ENCODE data around the gene MOG.
A peak's percentile ranks its signal among the peaks of the same experiment; 100 is the strongest.

MOG gene

GRCh38 chr6:29705389-29706231, 48.7 kb downstream of the MOG start:
- peaks cover 1% of the 10 kb centered on the region for H3K9me3 ChIP-seq (ENCODE audit: insufficient read depth, low read depth, low read length)

GRCh38 chr6:29708432-29709179, 51.7 kb downstream of the MOG start:
- Histone ChIP-seq H3K14ac (ENCODE audit: low read length) (no peak overlapping the region), H2BK120ac (ENCODE audit: insufficient read depth, low read length, poor library complexity) (no peak overlapping the region), H3K9ac (ENCODE audit: low read length) (no peak overlapping the region), H4K12ac (ENCODE audit: low read depth, low read length) (no peak overlapping the region), H3K4me3 (ENCODE audit: low read depth, low read length) (no peak overlapping the region), H3K4me2 (ENCODE audit: low read length) (no peak overlapping the region), H3K27me3 (ENCODE audit: insufficient read depth, low read length) (no peaks in the 10 kb centered on the region), H2AK5ac (ENCODE audit: low read length) (no peak overlapping the region), H2AFZ (ENCODE audit: insufficient read depth, low read length, poor library complexity) (no peak overlapping the region), H3K36me3 (ENCODE audit: control insufficient read depth in 1 of 2, insufficient read depth in 2 of 2, low read length in 2 of 2) (no peaks in the 10 kb centered on the region), H3K79me2 (ENCODE audit: control insufficient read depth, insufficient read depth, low read length, poor library complexity) (no peaks in the 10 kb centered on the region), H4K8ac (ENCODE audit: low read depth, low read length) (no peak overlapping the region), H3K4ac (ENCODE audit: low read depth, low read length) (no peak overlapping the region), H2BK5ac (ENCODE audit: low read depth, low read length, poor library complexity) (no peak overlapping the region), H3K23ac (ENCODE audit: low read length) (no peak overlapping the region), H3K27ac (ENCODE audit: low read depth, low read length) (no peak overlapping the region), H3K9me3 (ENCODE audit: insufficient read depth, low read depth, low read length) (peaks cover 1% of the 10 kb centered on the region), H4K91ac (ENCODE audit: low read depth, low read length) (no peak overlapping the region), H2BK12ac (ENCODE audit: low read length) (no peak overlapping the region), H3K18ac (ENCODE audit: low read length) (no peak overlapping the region), H3K4me1 (ENCODE audit: control insufficient read depth in 1 of 2, insufficient read depth in 2 of 2, low read length in 2 of 2) (no peaks in the 10 kb centered on the region), H3K79me1 (ENCODE audit: low read length) (no peaks in the 10 kb centered on the region)
- WGBS (ENCODE audit: extremely low coverage, insufficient coverage, insufficient read length), result no CpG with 5 or more reads among the region's 11 CpGs
- DNase-seq, result no peak

More at GRCh38 chr6:29705389-29706231, 48.7 kb downstream of the MOG start:
- Histone ChIP-seq H2AK5ac (ENCODE audit: low read length) (no peak overlapping the region), H3K27ac (ENCODE audit: low read depth, low read length) (no peak overlapping the region), H3K4me1 (ENCODE audit: control insufficient read depth in 1 of 2, insufficient read depth in 2 of 2, low read length in 2 of 2) (no peaks in the 10 kb centered on the region), H2AFZ (ENCODE audit: insufficient read depth, low read length, poor library complexity) (no peak overlapping the region), H3K27me3 (ENCODE audit: insufficient read depth, low read length) (no peaks in the 10 kb centered on the region), H4K12ac (ENCODE audit: low read depth, low read length) (no peak overlapping the region), H3K79me2 (ENCODE audit: control insufficient read depth, insufficient read depth, low read length, poor library complexity) (no peaks in the 10 kb centered on the region), H3K23ac (ENCODE audit: low read length) (no peak overlapping the region), H3K36me3 (ENCODE audit: control insufficient read depth in 1 of 2, insufficient read depth in 2 of 2, low read length in 2 of 2) (no peaks in the 10 kb centered on the region), H3K4me2 (ENCODE audit: low read length) (no peak overlapping the region), H4K91ac (ENCODE audit: low read depth, low read length) (no peak overlapping the region), H2BK12ac (ENCODE audit: low read length) (no peak overlapping the region), H2BK120ac (ENCODE audit: insufficient read depth, low read length, poor library complexity) (no peak overlapping the region), H3K18ac (ENCODE audit: low read length) (no peak overlapping the region), H4K8ac (ENCODE audit: low read depth, low read length) (no peak overlapping the region), H3K4me3 (ENCODE audit: low read depth, low read length) (no peak overlapping the region), H2BK5ac (ENCODE audit: low read depth, low read length, poor library complexity) (no peak overlapping the region), H3K79me1 (ENCODE audit: low read length) (no peaks in the 10 kb centered on the region), H3K9ac (ENCODE audit: low read length) (no peak overlapping the region), H3K14ac (ENCODE audit: low read length) (no peak overlapping the region), H3K4ac (ENCODE audit: low read depth, low read length) (no peak overlapping the region)
- peak; percentile 16 to 74 for DNase-seq
- no CpG with 5 or more reads among the region's 10 CpGs for WGBS (ENCODE audit: extremely low coverage, insufficient coverage, insufficient read length)

DNA sequence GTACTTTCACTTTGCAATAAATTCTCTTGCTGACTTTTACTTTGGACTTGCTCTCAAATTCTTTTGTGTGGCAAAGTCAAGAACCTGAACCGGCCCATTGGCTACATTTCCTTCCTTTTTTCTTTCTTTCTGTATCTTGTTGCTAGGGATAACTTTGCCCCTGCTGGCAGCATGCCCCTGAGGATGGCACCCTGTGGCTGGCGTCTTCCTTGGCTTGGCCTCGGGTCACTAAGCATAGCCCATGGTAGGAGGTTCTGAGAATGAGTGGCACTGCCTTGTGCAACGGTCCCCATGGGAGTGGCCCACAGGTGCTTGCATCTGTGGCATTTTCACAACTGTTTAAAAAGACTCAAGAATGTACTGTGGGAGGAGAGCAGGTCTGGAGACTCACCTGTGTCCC, 52.3 kb downstream of the MOG start:
- H4K12ac ChIP-seq (ENCODE audit: low read depth, low read length), result no peak overlapping the region
- H2AFZ ChIP-seq (ENCODE audit: insufficient read depth, low read length, poor library complexity), result no peak overlapping the region
- H3K27ac ChIP-seq (ENCODE audit: low read depth, low read length), result no peak overlapping the region
- H3K4me2 ChIP-seq (ENCODE audit: low read length), result no peak overlapping the region
- no peak overlapping the region for H3K4ac ChIP-seq (ENCODE audit: low read depth, low read length)
- H3K18ac ChIP-seq (ENCODE audit: low read length), result no peak overlapping the region
- WGBS (ENCODE audit: extremely low coverage, insufficient coverage, insufficient read length), result no CpG with 5 or more reads among the region's 4 CpGs
- H3K9me3 ChIP-seq (ENCODE audit: insufficient read depth, low read depth, low read length), result peaks cover 1% of the 10 kb centered on the region
- no peak overlapping the region for H3K14ac ChIP-seq (ENCODE audit: low read length)
- no peak overlapping the region for H3K23ac ChIP-seq (ENCODE audit: low read length)
- H2BK120ac ChIP-seq (ENCODE audit: insufficient read depth, low read length, poor library complexity), result no peak overlapping the region
- no peak overlapping the region for H4K8ac ChIP-seq (ENCODE audit: low read depth, low read length)
- no peaks in the 10 kb centered on the region for H3K79me1 ChIP-seq (ENCODE audit: low read length)
- no peak overlapping the region for H2BK5ac ChIP-seq (ENCODE audit: low read depth, low read length, poor library complexity)
- H2AK5ac ChIP-seq (ENCODE audit: low read length), result no peak overlapping the region
- H3K27me3 ChIP-seq (ENCODE audit: insufficient read depth, low read length), result no peaks in the 10 kb centered on the region
- no peak for DNase-seq
- no peaks in the 10 kb centered on the region for H3K36me3 ChIP-seq (ENCODE audit: control insufficient read depth in 1 of 2, insufficient read depth in 2 of 2, low read length in 2 of 2)
- no peak overlapping the region for H2BK12ac ChIP-seq (ENCODE audit: low read length)
- H3K9ac ChIP-seq (ENCODE audit: low read length), result no peak overlapping the region
- H3K4me3 ChIP-seq (ENCODE audit: low read depth, low read length), result no peak overlapping the region
- no peaks in the 10 kb centered on the region for H3K4me1 ChIP-seq (ENCODE audit: control insufficient read depth in 1 of 2, insufficient read depth in 2 of 2, low read length in 2 of 2)
- no peaks in the 10 kb centered on the region for H3K79me2 ChIP-seq (ENCODE audit: control insufficient read depth, insufficient read depth, low read length, poor library complexity)
- no peak overlapping the region for H4K91ac ChIP-seq (ENCODE audit: low read depth, low read length)

DNA sequence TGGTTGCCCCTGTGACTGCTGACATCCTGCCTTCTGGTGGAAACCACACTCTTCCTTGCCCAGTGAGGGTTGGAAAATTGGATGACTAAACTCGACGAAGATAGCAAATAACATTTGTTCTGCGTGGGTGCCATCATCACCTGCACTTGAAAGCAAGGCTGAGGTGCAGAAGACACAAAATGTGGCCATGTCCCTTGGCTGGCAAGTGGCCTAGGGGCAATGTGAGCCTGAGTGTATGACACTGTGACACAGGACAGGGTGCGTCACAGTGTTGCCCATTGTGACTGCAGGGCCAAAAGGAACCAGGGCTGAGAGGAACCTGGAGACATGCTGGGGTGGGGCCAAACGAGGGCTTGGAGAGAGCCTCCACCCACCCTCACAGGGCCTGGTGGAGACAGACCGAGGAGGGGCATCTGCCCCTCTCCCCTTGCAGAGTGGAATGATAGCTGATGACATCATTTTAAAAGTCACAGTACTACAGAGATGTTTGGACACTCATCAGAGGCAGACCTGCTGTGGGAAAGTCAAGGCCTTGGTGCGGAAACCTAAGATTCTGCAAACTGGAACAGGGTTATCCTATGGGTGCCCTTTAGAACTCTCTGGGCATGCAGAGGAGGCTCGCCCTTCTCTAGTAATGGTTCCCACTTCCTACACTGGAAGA, 53.5 kb downstream of the MOG start:
- Histone ChIP-seq H3K4ac (ENCODE audit: low read depth, low read length) (no peak overlapping the region), H2BK5ac (ENCODE audit: low read depth, low read length, poor library complexity) (no peak overlapping the region), H3K9me3 (ENCODE audit: insufficient read depth, low read depth, low read length) (peaks cover 1% of the 10 kb centered on the region), H3K18ac (ENCODE audit: low read length) (no peak overlapping the region), H2BK120ac (ENCODE audit: insufficient read depth, low read length, poor library complexity) (no peak overlapping the region), H3K36me3 (ENCODE audit: control insufficient read depth in 1 of 2, insufficient read depth in 2 of 2, low read length in 2 of 2) (no peaks in the 10 kb centered on the region), H3K27me3 (ENCODE audit: insufficient read depth, low read length) (no peaks in the 10 kb centered on the region), H3K14ac (ENCODE audit: low read length) (no peak overlapping the region), H4K8ac (ENCODE audit: low read depth, low read length) (no peak overlapping the region), H3K4me3 (ENCODE audit: low read depth, low read length) (no peak overlapping the region), H4K91ac (ENCODE audit: low read depth, low read length) (no peak overlapping the region), H3K9ac (ENCODE audit: low read length) (no peak overlapping the region), H2AK5ac (ENCODE audit: low read length) (no peak overlapping the region), H3K27ac (ENCODE audit: low read depth, low read length) (no peak overlapping the region), H3K4me1 (ENCODE audit: control insufficient read depth in 1 of 2, insufficient read depth in 2 of 2, low read length in 2 of 2) (no peaks in the 10 kb centered on the region), H2BK12ac (ENCODE audit: low read length) (no peak overlapping the region), H3K79me2 (ENCODE audit: control insufficient read depth, insufficient read depth, low read length, poor library complexity) (no peaks in the 10 kb centered on the region), H3K23ac (ENCODE audit: low read length) (no peak overlapping the region), H3K4me2 (ENCODE audit: low read length) (no peak overlapping the region), H3K79me1 (ENCODE audit: low read length) (no peaks in the 10 kb centered on the region), H4K12ac (ENCODE audit: low read depth, low read length) (no peak overlapping the region), H2AFZ (ENCODE audit: insufficient read depth, low read length, poor library complexity) (no peak overlapping the region)
- WGBS (ENCODE audit: extremely low coverage, insufficient coverage, insufficient read length), result no CpG with 5 or more reads among the region's 8 CpGs
- DNase-seq, result no peak
